ENCODE data around the gene ITGB4. TPM values are rescaled to one million over a fixed set of nuclear protein-coding genes. Genes with fewer than 3 reads are reported as not detected.

The ITGB4 gene
- total and polyA plus RNA-seq, 9 of the 15 experiments (the other 6 are each of a cell fraction or from before 2014, with no cell fraction given) = 0.05 to 2.8 (median 0.76) TPM; not detected in 3

DNA sequence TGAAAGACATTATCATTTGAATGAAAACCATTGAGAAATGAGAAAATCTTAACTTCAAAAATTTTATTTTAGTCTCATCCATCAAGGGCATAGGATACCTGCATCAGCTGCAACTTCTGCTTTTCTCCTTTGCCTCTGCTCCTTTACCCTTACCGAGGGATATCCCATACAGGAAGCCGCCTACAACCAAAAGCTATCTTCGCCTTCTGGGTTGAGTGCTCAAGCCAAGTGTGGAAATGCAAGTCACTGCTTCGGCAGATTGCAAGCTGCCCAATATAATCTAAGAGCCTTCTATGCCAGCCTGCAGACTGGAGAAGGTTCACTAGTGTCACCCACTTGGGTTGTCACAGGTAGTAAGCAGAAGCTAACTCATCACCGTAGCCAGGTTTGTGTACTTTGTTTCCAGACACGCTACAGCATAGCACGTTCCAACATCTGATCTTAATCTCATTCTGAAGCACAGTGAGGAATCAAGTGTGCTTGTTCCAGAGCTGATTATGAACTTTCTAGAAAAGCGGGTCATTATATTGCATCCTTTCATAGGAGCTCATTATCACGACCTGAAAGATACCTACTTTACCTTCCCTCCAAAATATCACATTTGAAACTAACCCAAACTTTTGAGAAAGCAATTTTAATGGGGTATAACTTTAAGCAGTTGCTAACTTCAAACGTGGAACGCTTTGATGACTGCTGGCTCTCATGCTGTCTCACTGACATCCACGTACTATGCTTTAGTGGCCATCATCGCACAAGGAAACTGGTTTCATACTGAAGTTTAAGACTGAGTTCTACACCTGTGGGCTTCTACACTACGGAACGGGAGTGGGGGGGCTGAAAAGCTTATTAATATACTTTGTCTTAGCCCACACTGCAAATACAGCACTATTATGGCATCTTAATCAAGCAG lies 55.4 kb downstream of the ITGB4 start (continued):
- TF ChIP-seq, protein P1, sequence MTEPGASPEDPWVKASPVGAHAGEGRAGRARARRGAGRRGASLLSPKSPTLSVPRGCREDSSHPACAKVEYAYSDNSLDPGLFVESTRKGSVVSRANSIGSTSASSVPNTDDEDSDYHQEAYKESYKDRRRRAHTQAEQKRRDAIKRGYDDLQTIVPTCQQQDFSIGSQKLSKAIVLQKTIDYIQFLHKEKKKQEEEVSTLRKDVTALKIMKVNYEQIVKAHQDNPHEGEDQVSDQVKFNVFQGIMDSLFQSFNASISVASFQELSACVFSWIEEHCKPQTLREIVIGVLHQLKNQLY (CRISPR knock-in tag; conservative IDR thresholded peaks at IDR 0.05) = peak; percentile 57 to 73; a peak in 2 of 4 replicates
- TF ChIP-seq ZNF583 (CRISPR knock-in tag; IDR thresholded peaks at IDR 0.05) (no peak), PRDM10 (IDR thresholded peaks at IDR 0.05; ENCODE audit: partially characterized antibody) (no peak), ATF4 (CRISPR knock-in tag; IDR thresholded peaks at IDR 0.05) (peak; percentile 88), GTF2F1 (IDR thresholded peaks at IDR 0.05; ENCODE audit: low read depth, low read length) (no peak; the same call in 1 of the 2 replicates), ETV1 (tag; conservative IDR thresholded peaks at IDR 0.05; ENCODE audit: low read depth) (no peak), ARHGAP35 (IDR thresholded peaks at IDR 0.05; ENCODE audit: partially characterized antibody) (no peak), ZNF165 (CRISPR knock-in tag; IDR thresholded peaks at IDR 0.05; ENCODE audit: borderline replicate concordance) (no peak), ATF1 (CRISPR knock-in tag; IDR thresholded peaks at IDR 0.05) (no peak), ATF1 (tag; IDR thresholded peaks at IDR 0.05) (peak; percentile 31), POLR2AphosphoS5 (IDR thresholded peaks at IDR 0.05; ENCODE audit: control insufficient read depth, insufficient read depth, low read depth, low read length) (peak; percentile 98), RUNX1 (IDR thresholded peaks at IDR 0.05; ENCODE audit: low read depth) (0 out of 2 replicates have a peak, but pooled peaks have one; percentile 68), FIP1L1 (IDR thresholded peaks at IDR 0.05; ENCODE audit: low read depth, low read length, poor library complexity, severe bottlenecking) (no peak), SMARCE1 (IDR thresholded peaks at IDR 0.05) (peak; percentile 31; the same call in 1 of the 2 replicates), CEBPB (tag; IDR thresholded peaks at IDR 0.05) (no peak), SMAD1 (IDR thresholded peaks at IDR 0.05; ENCODE audit: low read depth, low read length, partially characterized antibody) (peak; percentile 19), ZMIZ1 (IDR thresholded peaks at IDR 0.05; ENCODE audit: low read depth in 2 of 2, low read length in 2 of 2) (peak in 1 of 2 experiments; percentile 55; a peak in 1 of 4 replicates)

All from K562 (cell line).